ENCODE measurements around the gene SIK3. TPM values are rescaled to one million over a fixed set of nuclear protein-coding genes. Genes with fewer than 3 reads are reported as not detected.

SIK3 gene
- total RNA-seq, 2 experiments from 2014 or later = 44.7 to 45.8 TPM

DNA sequence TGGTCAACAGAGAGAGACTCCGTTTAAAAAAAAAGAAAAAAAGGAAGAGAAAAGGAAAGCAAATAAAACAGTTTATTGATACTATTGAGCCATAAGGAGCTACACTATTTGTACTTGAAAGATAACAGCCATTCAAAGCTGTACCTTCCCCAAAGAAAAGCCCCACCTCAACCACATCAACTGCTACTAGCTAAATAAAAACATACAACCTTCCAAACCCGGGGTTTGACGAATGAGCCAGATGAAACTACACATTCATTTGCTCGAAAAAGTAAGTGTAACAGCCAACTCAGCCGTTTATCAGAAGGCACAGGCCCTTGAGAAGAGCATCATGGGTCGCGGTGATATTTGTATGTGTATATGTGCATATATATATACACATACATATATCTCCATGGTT is 78.4 kb downstream of the SIK3 start:
- DNase-seq (no peak), ATAC-seq (ENCODE audit: low read depth) (no peak)
- POLR2A ChIA-PET = no interaction called here
- no peaks in the 10 kb centered on the region for H3K27me3 Mint-ChIP-seq
- no peak overlapping the region for H3K27ac Mint-ChIP-seq
- H3K4me1 Mint-ChIP-seq = peaks cover 44% of the 10 kb centered on the region
- peaks cover 2% of the 10 kb centered on the region for H3K36me3 Mint-ChIP-seq
- H3K9me3 Mint-ChIP-seq = peaks cover 2% of the 10 kb centered on the region
- no peak overlapping the region for H3K4me3 Mint-ChIP-seq

DNA sequence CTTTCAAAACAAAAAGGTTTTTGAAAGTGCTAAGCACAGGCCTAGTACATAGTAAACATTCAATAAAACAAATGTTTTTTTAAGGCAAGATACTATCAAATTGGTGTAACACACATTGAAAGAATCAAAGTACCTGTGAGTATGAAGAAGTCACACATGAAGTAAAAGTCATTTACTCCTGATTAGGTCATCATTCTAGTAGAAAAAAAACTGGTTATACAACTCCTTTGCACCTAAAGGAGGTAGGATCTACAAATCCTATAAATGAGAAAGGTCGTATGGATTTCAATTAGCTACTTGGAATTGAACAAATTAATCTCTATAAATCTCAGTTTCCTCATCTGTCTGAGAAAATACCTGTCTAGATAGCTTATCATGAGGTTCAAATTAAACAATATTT is 80.8 kb downstream of the SIK3 start:
- peaks cover 2% of the 10 kb centered on the region for H3K9me3 Mint-ChIP-seq
- H3K27me3 Mint-ChIP-seq = no peaks in the 10 kb centered on the region
- no peak overlapping the region for H3K27ac Mint-ChIP-seq
- DNase-seq (no peak), ATAC-seq (ENCODE audit: low read depth) (no peak)
- POLR2A ChIA-PET = interaction anchor here (0.5 kb wide), 1 partner anchor 329 kb away, joined by 3 read pairs; no protein-coding TSS in a partner anchor
- H3K36me3 Mint-ChIP-seq = peaks cover 2% of the 10 kb centered on the region
- peaks cover 31% of the 10 kb centered on the region for H3K4me1 Mint-ChIP-seq
- H3K4me3 Mint-ChIP-seq = no peak overlapping the region

DNA sequence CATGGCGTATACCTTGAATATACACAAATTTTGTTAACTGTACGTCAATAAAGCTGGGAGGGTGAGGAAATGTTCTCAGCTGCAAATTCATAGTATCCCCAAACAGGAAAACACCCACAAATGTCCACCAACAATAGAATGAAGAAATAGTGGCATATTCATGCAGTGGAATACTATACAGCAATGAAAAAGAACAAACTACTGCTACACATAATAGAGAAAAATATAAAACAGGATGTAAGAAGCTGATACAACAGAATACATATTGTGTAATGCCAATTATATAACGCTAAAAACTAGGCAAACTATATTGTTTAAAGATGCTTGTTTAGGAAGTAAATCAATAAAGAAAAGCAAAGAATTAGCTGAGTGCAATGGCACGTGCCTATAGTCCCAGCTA is 81.5 kb downstream of the SIK3 start:
- DNase-seq (no peak), ATAC-seq (ENCODE audit: low read depth) (no peak)
- Mint-ChIP-seq H3K4me3 (no peak overlapping the region), H3K27ac (no peak overlapping the region), H3K4me1 (peaks cover 30% of the 10 kb centered on the region), H3K9me3 (peaks cover 2% of the 10 kb centered on the region), H3K36me3 (peaks cover 2% of the 10 kb centered on the region), H3K27me3 (no peaks in the 10 kb centered on the region)
- POLR2A ChIA-PET = no interaction called here

DNA sequence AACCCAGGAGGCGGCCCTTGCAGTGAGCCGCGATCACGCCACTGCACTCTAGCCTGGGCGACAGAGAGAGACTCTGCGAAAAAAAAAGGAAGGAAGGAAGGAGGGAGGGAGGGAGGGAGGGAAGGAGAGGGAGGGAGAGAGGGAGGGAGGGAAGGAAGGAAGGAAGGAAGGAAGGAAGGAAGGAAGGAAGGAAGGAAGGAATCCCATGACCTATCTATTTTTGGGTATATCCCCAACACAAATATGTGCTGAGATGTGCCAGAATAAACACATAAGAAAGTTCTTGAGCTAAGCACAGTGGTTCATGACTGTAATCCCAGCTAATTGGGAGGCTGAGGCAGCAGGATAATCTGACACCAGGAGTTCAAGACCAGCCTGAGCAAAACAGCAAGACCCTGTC is 82.0 kb downstream of the SIK3 start:
- H3K4me1 Mint-ChIP-seq = peaks cover 26% of the 10 kb centered on the region
- no peak for ATAC-seq (ENCODE audit: low read depth)

DNA sequence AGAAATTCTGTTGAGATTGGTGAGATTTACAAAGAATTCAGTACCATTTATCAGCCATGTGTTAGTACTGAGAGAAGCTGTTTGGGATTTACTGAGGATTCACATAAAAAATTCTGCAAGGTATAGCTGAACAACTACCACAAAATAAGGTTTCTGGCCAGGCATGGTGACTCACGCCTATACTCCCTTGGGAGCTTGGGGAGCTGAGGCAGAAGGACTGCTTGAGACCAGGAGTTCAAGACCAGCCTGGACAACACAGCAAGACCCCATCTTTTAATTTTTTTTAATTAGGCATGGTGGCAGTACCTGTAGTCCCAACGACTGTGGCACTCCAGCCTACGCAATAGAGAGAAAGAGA is 86.7 kb downstream of the SIK3 start:
- DNase-seq (no peak), ATAC-seq (ENCODE audit: low read depth) (no peak)
- Mint-ChIP-seq H3K4me1 (peaks cover 2% of the 10 kb centered on the region), H3K36me3 (no peaks in the 10 kb centered on the region), H3K9me3 (no peaks in the 10 kb centered on the region), H3K27me3 (no peaks in the 10 kb centered on the region), H3K4me3 (no peak overlapping the region), H3K27ac (no peak overlapping the region)
- POLR2A ChIA-PET = no interaction called here

More for the DNA sequence above, 82.0 kb downstream of the SIK3 start:
- H3K36me3 Mint-ChIP-seq = peaks cover 2% of the 10 kb centered on the region
- DNase-seq = no peak
- H3K9me3 Mint-ChIP-seq = peaks cover 2% of the 10 kb centered on the region
- POLR2A ChIA-PET = no interaction called here
- H3K27me3 Mint-ChIP-seq = no peaks in the 10 kb centered on the region
- H3K4me3 Mint-ChIP-seq = no peak overlapping the region
- no peak overlapping the region for H3K27ac Mint-ChIP-seq

DNA sequence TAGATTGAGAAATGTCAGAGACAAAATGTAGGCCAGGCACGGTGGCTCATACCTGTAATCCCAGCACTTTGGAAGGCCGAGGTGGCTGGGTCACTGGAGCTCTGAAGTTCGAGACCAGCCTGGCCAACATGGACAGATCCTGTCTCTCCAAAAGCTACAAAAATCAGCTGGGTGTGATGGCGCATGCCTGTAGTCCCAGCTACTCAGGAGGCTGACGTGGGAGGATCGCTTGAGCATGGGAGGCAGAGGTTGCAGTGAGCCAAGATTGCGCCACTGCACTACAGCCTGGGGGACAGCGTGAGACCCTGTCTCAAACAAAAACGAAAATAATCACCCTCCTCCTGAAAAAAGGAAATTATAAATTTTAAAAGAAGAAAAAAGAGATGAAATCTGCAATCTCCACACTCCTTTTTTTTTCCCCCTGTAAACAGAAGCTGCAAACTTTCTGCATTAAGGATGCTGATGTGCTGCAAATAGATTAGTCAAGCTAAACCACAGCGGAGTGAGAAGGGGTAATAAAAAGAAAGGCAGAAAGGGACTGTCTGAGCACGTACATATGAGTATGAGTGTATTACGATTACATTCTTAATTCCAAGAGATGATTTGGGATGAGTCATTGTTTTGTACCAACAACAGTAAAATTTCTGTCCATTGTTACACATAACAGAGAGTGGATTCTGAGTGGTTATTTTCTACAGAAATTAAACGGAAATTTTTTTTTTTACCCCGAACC is 87.3 kb downstream of the SIK3 start:
- Mint-ChIP-seq H3K9me3 (no peaks in the 10 kb centered on the region), H3K4me1 (peaks cover 6% of the 10 kb centered on the region), H3K27ac (no peak overlapping the region), H3K36me3 (no peaks in the 10 kb centered on the region), H3K4me3 (no peak overlapping the region), H3K27me3 (no peaks in the 10 kb centered on the region)
- POLR2A ChIA-PET = no interaction called here
- no peak for DNase-seq
- no peak for ATAC-seq (ENCODE audit: low read depth)

DNA sequence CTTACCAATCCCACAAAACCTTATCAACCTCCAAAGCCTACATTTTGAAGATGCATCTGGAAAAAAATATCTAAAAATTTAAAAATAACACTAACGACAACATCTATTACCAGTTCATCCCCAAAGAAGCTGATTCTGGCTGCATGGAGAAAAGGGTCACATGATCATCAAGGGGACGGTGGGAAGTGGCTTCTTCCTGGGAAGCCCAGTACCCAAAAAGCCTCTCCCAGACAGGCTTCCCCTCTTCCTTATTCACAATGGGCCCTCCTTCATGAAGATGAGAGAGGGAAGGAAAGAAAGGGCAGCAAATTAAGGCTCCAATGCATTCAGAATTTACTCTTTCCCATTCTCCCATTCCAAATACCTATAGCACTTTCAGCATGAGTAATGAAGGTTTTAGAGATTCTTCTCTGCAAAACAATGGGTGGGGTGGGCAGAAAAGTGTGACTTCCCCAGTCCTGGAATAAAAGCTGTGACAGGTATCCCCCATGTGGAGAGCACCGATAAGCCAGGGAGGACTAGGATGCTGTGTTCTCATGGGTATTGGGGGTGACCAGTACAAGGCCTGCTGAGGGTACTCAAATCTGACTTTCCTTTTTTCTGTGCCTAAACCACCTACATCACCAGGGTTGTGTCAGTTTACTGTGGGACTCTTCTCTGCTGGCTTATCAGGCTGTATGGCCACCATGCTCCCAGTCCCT is 88.2 kb downstream of the SIK3 start:
- DNase-seq (no peak), ATAC-seq (ENCODE audit: low read depth) (no peak)
- POLR2A ChIA-PET = no interaction called here
- no peak overlapping the region for H3K27ac Mint-ChIP-seq
- H3K4me3 Mint-ChIP-seq = no peak overlapping the region
- H3K4me1 Mint-ChIP-seq = peaks cover 9% of the 10 kb centered on the region
- no peaks in the 10 kb centered on the region for H3K27me3 Mint-ChIP-seq
- H3K9me3 Mint-ChIP-seq = no peaks in the 10 kb centered on the region
- H3K36me3 Mint-ChIP-seq = no peaks in the 10 kb centered on the region

DNA sequence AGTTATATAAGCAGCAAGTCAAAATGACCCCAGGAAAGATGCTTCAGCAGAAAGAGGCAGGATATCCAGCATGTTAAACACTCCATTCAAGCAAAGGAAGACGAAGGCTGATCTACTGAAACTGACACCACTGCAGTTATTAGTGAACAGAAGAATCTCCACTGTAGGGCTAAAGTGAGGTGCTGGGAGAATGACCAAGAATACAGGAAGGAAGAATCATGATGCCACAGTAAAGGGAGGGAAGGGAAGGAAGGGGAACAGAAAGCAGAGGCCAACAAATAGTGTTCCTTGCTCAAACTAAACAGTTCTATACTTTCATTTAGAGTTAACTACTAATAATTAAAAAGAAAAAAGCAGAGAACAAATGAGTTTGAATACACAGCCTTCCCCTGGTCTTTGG is 92.5 kb downstream of the SIK3 start:
- no peak overlapping the region for H3K27ac Mint-ChIP-seq
- H3K9me3 Mint-ChIP-seq = no peaks in the 10 kb centered on the region
- peaks cover 5% of the 10 kb centered on the region for H3K36me3 Mint-ChIP-seq
- DNase-seq (no peak), ATAC-seq (ENCODE audit: low read depth) (no peak)
- H3K27me3 Mint-ChIP-seq = no peaks in the 10 kb centered on the region
- H3K4me3 Mint-ChIP-seq = no peak overlapping the region
- H3K4me1 Mint-ChIP-seq = peaks cover 14% of the 10 kb centered on the region
- POLR2A ChIA-PET = no interaction called here

DNA sequence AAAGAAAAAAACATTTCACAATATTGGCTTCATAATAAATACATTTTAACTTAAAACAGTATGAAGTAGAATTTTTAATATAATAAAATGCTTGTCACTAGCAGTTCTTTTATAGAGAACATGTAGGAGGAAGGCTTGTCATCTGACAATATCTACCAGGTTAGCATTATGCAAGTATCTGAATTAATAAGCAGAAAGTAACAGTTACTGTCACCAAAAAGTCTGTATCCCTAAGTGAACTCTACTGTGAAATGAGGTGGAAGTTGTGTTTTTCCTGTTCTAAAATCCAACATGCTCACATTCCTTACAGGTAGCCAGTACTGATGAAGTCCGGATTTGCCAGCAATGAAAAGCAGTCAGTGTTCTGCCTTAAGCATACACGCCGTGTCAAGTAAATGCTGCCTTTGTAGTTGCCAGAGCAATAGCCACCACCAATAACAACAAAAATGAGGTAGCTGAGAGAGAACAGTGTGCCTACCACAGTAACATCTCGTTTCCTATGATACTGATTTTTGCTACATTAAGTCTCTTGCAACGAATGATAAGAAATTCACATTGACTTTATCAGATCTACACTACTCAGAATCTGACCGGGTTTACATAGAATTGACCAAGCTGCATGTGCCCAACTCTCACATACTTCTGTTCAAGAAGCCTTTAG is 95.5 kb downstream of the SIK3 start:
- H3K9me3 Mint-ChIP-seq = peaks cover 1% of the 10 kb centered on the region
- H3K4me3 Mint-ChIP-seq = no peak overlapping the region
- H3K27me3 Mint-ChIP-seq = no peaks in the 10 kb centered on the region
- POLR2A ChIA-PET = interaction anchor here (0.6 to 0.8 kb wide), 2 partner anchors 28 to 92 kb away, joined by 3 read pairs; no protein-coding TSS in a partner anchor
- H3K36me3 Mint-ChIP-seq = peaks cover 5% of the 10 kb centered on the region
- no peak overlapping the region for H3K27ac Mint-ChIP-seq
- ATAC-seq (ENCODE audit: low read depth) (peak; percentile 50), DNase-seq (no peak)
- peaks cover 14% of the 10 kb centered on the region for H3K4me1 Mint-ChIP-seq

DNA sequence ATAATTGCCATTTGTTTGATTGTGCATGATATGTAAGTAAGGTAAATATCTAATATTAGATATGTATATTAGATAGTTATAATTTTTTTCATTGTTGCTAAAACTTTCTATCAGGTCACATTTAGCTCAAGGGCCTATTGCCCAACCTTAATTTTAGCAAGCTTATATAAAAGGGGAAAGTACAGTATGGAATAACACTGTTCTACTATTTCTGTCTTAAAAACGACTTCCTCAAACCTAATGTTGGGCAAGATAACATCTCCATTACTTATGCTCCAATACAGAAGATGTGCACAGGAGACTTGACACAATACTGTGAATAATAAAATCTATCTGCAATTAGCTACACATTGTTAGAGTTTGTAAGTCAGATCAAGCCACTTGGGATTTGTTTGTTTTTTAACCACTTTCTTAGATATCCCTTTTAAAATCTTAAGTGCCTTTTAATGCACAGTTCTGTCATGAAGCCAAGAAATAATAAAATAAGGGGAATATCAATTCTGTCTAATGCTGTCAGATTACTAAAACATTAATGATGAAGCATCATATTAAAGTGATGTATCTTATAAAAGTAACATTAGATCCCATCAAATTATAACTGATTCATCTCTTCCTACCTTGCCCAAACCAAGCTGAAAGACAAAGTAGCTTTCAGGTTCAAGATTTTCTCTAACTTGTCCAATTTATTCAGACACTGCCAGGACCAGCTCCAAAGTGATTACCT is 98.1 kb downstream of the SIK3 start:
- peaks cover 5% of the 10 kb centered on the region for H3K36me3 Mint-ChIP-seq
- no peak for ATAC-seq (ENCODE audit: low read depth)
- peaks cover 10% of the 10 kb centered on the region for H3K4me1 Mint-ChIP-seq
- H3K9me3 Mint-ChIP-seq = peaks cover 1% of the 10 kb centered on the region
- H3K27ac Mint-ChIP-seq = no peak overlapping the region
- DNase-seq = no peak
- no peaks in the 10 kb centered on the region for H3K27me3 Mint-ChIP-seq
- no peak overlapping the region for H3K4me3 Mint-ChIP-seq
- POLR2A ChIA-PET = interaction anchor here (0.6 kb wide), 1 partner anchor 80 kb away, joined by 3 read pairs; no protein-coding TSS in a partner anchor

DNA sequence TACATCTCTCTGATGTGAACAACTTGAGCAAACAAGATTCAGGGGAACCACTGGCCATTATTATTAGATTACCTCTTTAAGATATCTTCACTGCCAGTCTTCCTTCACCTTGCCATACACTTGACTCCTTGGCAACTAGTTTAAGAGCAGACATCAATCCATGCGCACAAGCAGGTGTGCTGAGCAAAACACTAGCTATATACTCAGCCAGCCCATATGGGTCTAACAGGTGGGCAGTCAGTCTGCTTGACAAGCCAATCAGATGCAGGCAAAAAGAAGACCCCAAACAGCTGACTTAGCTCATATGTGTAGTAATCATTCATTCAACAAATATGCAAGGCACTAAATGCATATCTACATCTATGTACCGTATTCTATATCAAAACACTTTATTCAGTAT is 101.2 kb downstream of the SIK3 start:
- H3K4me3 Mint-ChIP-seq = no peak overlapping the region
- H3K27ac Mint-ChIP-seq = no peak overlapping the region
- POLR2A ChIA-PET = interaction anchor here (0.7 kb wide), 2 partner anchors 66 to 128 kb away, joined by 3 read pairs; no protein-coding TSS in a partner anchor
- H3K27me3 Mint-ChIP-seq = no peaks in the 10 kb centered on the region
- DNase-seq (no peak), ATAC-seq (ENCODE audit: low read depth) (no peak)
- H3K9me3 Mint-ChIP-seq = peaks cover 1% of the 10 kb centered on the region
- peaks cover 5% of the 10 kb centered on the region for H3K36me3 Mint-ChIP-seq
- H3K4me1 Mint-ChIP-seq = peaks cover 18% of the 10 kb centered on the region

DNA sequence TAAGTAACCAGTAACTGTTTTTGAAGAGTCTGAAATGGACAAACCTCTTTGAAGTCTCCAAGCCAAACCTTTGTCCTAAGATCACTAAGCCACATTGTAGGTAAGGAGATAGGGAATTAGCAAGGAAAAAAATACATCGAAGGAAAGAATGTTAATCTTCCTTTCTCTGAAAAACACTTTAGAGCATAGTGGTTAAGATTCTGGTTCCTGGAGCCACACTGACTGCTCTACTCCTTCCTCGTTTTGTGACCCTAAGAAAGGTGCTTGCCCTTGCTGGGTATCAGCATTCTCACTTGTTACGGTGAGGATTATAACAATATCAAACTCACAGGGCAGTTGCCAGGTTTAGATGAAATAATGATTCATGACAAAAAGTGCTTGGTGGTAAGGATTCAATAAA is 104.0 kb downstream of the SIK3 start:
- Mint-ChIP-seq H3K4me3 (no peak overlapping the region), H3K27ac (no peak overlapping the region), H3K4me1 (peaks cover 17% of the 10 kb centered on the region), H3K27me3 (no peaks in the 10 kb centered on the region), H3K36me3 (peaks cover 5% of the 10 kb centered on the region), H3K9me3 (peaks cover 1% of the 10 kb centered on the region)
- DNase-seq (no peak), ATAC-seq (ENCODE audit: low read depth) (no peak)
- POLR2A ChIA-PET = no interaction called here

DNA sequence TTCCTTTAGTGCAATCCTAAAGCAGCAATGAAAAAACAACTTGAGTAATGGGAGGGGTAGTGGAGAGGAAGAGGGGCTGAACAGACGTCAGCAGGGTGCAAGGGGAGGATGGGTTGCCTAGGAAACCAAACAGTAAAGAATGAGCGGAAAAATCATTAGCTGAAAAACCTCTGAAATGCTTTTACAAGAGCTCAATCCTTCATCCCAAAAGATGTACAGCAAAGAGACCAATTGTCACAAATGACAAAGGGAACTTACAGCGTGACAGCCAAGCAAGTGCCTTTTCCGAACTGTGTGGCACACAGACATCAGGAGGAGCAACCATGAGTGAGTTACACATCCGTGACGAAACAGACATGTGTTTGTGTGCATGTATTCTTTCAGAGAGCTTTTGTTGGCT is 104.6 kb downstream of the SIK3 start:
- H3K9me3 Mint-ChIP-seq = peaks cover 1% of the 10 kb centered on the region
- DNase-seq (no peak), ATAC-seq (ENCODE audit: low read depth) (peak; percentile 39)
- no peaks in the 10 kb centered on the region for H3K27me3 Mint-ChIP-seq
- peaks cover 17% of the 10 kb centered on the region for H3K4me1 Mint-ChIP-seq
- H3K36me3 Mint-ChIP-seq = peaks cover 6% of the 10 kb centered on the region
- peak overlapping the region; percentile 10 for H3K4me3 Mint-ChIP-seq
- peak overlapping the region; percentile 44 for H3K27ac Mint-ChIP-seq
- POLR2A ChIA-PET = interaction anchor here (1.0 kb wide), 1 partner anchor 63 kb away, joined by 3 read pairs; no protein-coding TSS in a partner anchor
